KOPT-K1 (cell line): ENCODE measurements around the gene SPRED3.

ENCODE experiments used
- H3K27ac ChIP-seq: fragments of 200-600 bp; sonication (generic); 2 replicates; pipeline ENCODE4 v1.5.1; 2016; ENCODE audit warnings: antibody characterized with exemption, mild to moderate bottlenecking, low read depth, low read length; ENCODE audit not compliant: poor library complexity, severe bottlenecking
- H3K36me3 ChIP-seq: fragments of 200-600 bp; sonication (generic); 2 replicates; pipeline ENCODE4 v1.5.1; 2017; ENCODE audit warnings: antibody characterized with exemption, mild to moderate bottlenecking, low read length, moderate library complexity; ENCODE audit not compliant: insufficient read depth
- H3K9me3 ChIP-seq: fragments of 200-600 bp; sonication (generic); 2 replicates; pipeline ENCODE4 v1.5.1; 2017; ENCODE audit warnings: antibody characterized with exemption, low read length, mild to moderate bottlenecking; ENCODE audit not compliant: insufficient read depth, poor library complexity, severe bottlenecking

The SPRED3 gene

GRCh38 chr19:38434549-38435051, 46.1 kb downstream of the SPRED3 start:
- Histone ChIP-seq H3K27ac (no peak overlapping the region), H3K9me3 (no peaks in the 10 kb centered on the region), H3K36me3 (no peaks in the 10 kb centered on the region)

GRCh38 chr19:38437295-38437694, 48.8 kb downstream of the SPRED3 start:
- H3K36me3 ChIP-seq: no peaks in the 10 kb centered on the region
- no peaks in the 10 kb centered on the region for H3K9me3 ChIP-seq
- no peak overlapping the region for H3K27ac ChIP-seq

- H3K36me3 ChIP-seq: no peaks in the 10 kb centered on the region
- H3K27ac ChIP-seq: no peak overlapping the region
- no peaks in the 10 kb centered on the region for H3K9me3 ChIP-seq
Observed at GRCh38 chr19:38437917-38438316, 49.4 kb downstream of the SPRED3 start.

GRCh38 chr19:38440592-38440991, 52.1 kb downstream of the SPRED3 start:
- no peaks in the 10 kb centered on the region for H3K9me3 ChIP-seq
- no peak overlapping the region for H3K27ac ChIP-seq
- H3K36me3 ChIP-seq: no peaks in the 10 kb centered on the region

GRCh38 chr19:38441657-38442348, 53.3 kb downstream of the SPRED3 start:
- Histone ChIP-seq H3K9me3 (no peaks in the 10 kb centered on the region), H3K36me3 (no peaks in the 10 kb centered on the region), H3K27ac (no peak overlapping the region)

GRCh38 chr19:38442736-38443135, 54.2 kb downstream of the SPRED3 start:
- Histone ChIP-seq H3K36me3 (no peaks in the 10 kb centered on the region), H3K9me3 (no peaks in the 10 kb centered on the region)

GRCh38 chr19:38443458-38443999, 55.0 kb downstream of the SPRED3 start:
- Histone ChIP-seq H3K27ac (no peak overlapping the region), H3K9me3 (no peaks in the 10 kb centered on the region), H3K36me3 (no peaks in the 10 kb centered on the region)

More at GRCh38 chr19:38442736-38443135, 54.2 kb downstream of the SPRED3 start:
- H3K27ac ChIP-seq: no peak overlapping the region

- Histone ChIP-seq H3K27ac (no peak overlapping the region), H3K9me3 (no peaks in the 10 kb centered on the region), H3K36me3 (no peaks in the 10 kb centered on the region)
Observed at GRCh38 chr19:38444026-38444425, 55.5 kb downstream of the SPRED3 start.

- no peak overlapping the region for H3K27ac ChIP-seq
- H3K9me3 ChIP-seq: no peaks in the 10 kb centered on the region
- H3K36me3 ChIP-seq: no peaks in the 10 kb centered on the region
Observed at GRCh38 chr19:38445362-38445761, 56.9 kb downstream of the SPRED3 start.

- Histone ChIP-seq H3K27ac (no peak overlapping the region), H3K36me3 (no peaks in the 10 kb centered on the region), H3K9me3 (no peaks in the 10 kb centered on the region)
Observed at GRCh38 chr19:38448225-38448624, 59.7 kb downstream of the SPRED3 start.
